Esophagus muscularis mucosa (tissue), 4 donors: ENCODE data around the gene GRIN2D. TPM values are rescaled to one million over a fixed set of nuclear protein-coding genes. Genes with fewer than 3 reads are reported as not detected.

ENCODE experiments used
- DNase-seq: peaks from one replicate; pipeline ENCODE4 v3.0.0-alpha.2; 2017; ENCODE audit errors: extremely low spot score
- H3K27ac ChIP-seq, 4 donors: fragments of 200-600 bp; sonication (generic); replicated peaks in 1 of 4; 1 replicate in 3 of 4; 2 replicates in 1 of 4; pipeline ENCODE4 v1.5.1; 2016 to 2019; ENCODE audit warnings: mild to moderate bottlenecking in 1 of 4
- H3K27me3 ChIP-seq, 4 donors: fragments of 200-600 bp; sonication (generic); one replicate each; pipeline versions ENCODE4 v1.5.1 to v1.6.0; 2016 to 2019
- H3K36me3 ChIP-seq, 4 donors: fragments of 200-600 bp; sonication (generic); one replicate each; pipeline ENCODE4 v1.5.1; 2016 to 2019
- H3K4me1 ChIP-seq, 4 donors: fragments of 200-600 bp; sonication (generic); one replicate each; pipeline ENCODE4 v1.5.1; 2016 to 2019
- H3K4me3 ChIP-seq, 4 donors: fragments of 200-600 bp; sonication (generic); 1 replicate in 2 of 4; 2 replicates in 2 of 4; pipeline ENCODE4 v1.5.1; 2016 to 2019; ENCODE audit warnings: mild to moderate bottlenecking in 4 of 4, moderate library complexity in 1 of 4
- H3K9me3 ChIP-seq, 4 donors: fragments of 200-600 bp; sonication (generic); 1 replicate in 3 of 4; 2 replicates in 1 of 4; pipeline ENCODE4 v1.5.1; 2016 to 2019
- EP300 ChIP-seq: sonication (generic); formaldehyde crosslinking; IDR thresholded peaks from one replicate; pipeline ENCODE4 v1.6.1; 2017; ENCODE audit warnings: antibody characterized with exemption
- POLR2A ChIP-seq: fragments of 450-650 bp; IDR thresholded peaks from one replicate; pipeline ENCODE4 v1.6.1; 2017; ENCODE audit warnings: antibody characterized with exemption, moderate library complexity, mild to moderate bottlenecking, low read depth
- POLR2AphosphoS5 ChIP-seq, 2 donors: sonication (generic); formaldehyde crosslinking; IDR thresholded peaks; one replicate each; pipeline ENCODE4 v1.6.1; 2017; ENCODE audit warnings: antibody characterized with exemption in 2 of 2
- WGBS: methylation state at CpG from one replicate; pipeline ENCODE4 v1.1.5; 2018; 5-methylcytosine and 5-hydroxymethylcytosine counted together
- intact Hi-C: fragments of 100-400 bp; cut with DNase I; formaldehyde crosslinking; loops from one replicate; pipeline ENCODE4 v1.15.1; 2023
- total RNA-seq, 4 donors: library from RNA; depleted of rRNA; stranded (reverse); fragments of >200 nt; gene quantifications; one replicate each; pipeline versions ENCODE4 v1.1.0 to v1.2.1, GENCODE V29; 2016
- TF ChIP-seq, protein P1 (sequence below), 3 experiments: fragments of 200-600 bp in 2 of 3; fragments of 450-650 bp in 1 of 3; sonication (generic) in 2 of 3; IDR thresholded peaks; one replicate each; pipeline ENCODE4 v1.5.1; 2017 to 2019; ENCODE audit warnings: antibody characterized with exemption in 3 of 3, mild to moderate bottlenecking in 2 of 3, moderate library complexity in 1 of 3

Gene GRIN2D
- total RNA-seq, 4 donors from 2014 or later = 0.19 to 0.42 (median 0.37) TPM

DNA sequence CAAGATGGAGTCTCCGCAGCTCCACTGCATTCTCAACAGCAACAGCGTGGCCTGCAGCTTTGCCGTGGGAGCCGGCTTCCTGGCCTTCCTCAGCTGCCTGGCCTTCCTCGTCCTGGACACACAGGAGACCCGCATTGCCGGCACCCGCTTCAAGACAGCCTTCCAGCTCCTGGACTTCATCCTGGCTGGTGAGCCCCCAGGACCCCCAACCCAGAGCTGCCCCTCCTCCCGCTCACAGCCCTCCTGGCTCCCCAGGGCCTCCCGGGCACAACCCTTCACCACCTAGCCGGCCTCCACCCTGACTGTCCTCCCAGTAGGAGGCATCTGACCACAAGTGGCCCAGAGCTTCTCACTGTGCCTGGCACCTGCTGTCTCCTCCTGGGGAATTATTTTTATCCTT lies 19.9 kb upstream of the GRIN2D start:
- WGBS = 87% methylated on average over 9 of the region's 11 CpGs
- no peaks in the 10 kb centered on the region for H3K36me3 ChIP-seq

DNA sequence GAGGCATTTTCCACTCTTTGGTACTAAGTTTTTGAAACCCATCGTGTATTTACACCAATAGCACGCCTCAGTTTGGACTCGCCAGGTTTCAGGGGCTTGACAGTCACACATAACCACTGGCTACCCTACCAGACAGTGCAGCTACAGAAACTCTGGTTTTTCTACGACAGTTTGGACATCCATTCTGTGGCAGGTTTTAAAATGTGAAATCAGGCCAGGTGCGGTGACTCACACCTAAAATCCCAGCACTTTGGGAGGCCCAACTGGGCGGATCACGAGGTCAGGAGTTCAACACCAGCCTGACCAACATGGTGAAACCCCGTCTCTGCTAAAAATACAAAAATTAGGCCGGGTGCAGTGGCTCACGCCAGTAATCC lies 15.3 kb upstream of the GRIN2D start:
- Histone ChIP-seq H3K36me3 (peaks cover 0 to 34% (median 23%) of the 10 kb centered on the region in 4 donors), H3K27ac (no peak overlapping the region), H3K27me3 (no peaks in the 10 kb centered on the region), H3K9me3 (no peaks in the 10 kb centered on the region), H3K4me3 (no peak overlapping the region), H3K4me1 (no peaks in the 10 kb centered on the region)
- intact Hi-C loops = no loop called here
- WGBS = 89% methylated on average over 10 of the region's 10 CpGs
- DNase-seq = no peak
- TF ChIP-seq, protein P1, sequence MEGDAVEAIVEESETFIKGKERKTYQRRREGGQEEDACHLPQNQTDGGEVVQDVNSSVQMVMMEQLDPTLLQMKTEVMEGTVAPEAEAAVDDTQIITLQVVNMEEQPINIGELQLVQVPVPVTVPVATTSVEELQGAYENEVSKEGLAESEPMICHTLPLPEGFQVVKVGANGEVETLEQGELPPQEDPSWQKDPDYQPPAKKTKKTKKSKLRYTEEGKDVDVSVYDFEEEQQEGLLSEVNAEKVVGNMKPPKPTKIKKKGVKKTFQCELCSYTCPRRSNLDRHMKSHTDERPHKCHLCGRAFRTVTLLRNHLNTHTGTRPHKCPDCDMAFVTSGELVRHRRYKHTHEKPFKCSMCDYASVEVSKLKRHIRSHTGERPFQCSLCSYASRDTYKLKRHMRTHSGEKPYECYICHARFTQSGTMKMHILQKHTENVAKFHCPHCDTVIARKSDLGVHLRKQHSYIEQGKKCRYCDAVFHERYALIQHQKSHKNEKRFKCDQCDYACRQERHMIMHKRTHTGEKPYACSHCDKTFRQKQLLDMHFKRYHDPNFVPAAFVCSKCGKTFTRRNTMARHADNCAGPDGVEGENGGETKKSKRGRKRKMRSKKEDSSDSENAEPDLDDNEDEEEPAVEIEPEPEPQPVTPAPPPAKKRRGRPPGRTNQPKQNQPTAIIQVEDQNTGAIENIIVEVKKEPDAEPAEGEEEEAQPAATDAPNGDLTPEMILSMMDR (IDR thresholded peaks at IDR 0.05) = no peak
- TF ChIP-seq POLR2A (no peak), POLR2AphosphoS5 (IDR thresholded peaks at IDR 0.05) (no peak), EP300 (no peak)

More for the DNA sequence above, 19.9 kb upstream of the GRIN2D start:
- no peak for TF ChIP-seq POLR2A
- TF ChIP-seq POLR2AphosphoS5 (IDR thresholded peaks at IDR 0.05) = no peak
- TF ChIP-seq, protein P1 (IDR thresholded peaks at IDR 0.05) = no peak
- no peak for TF ChIP-seq EP300
- H3K9me3 ChIP-seq = no peaks in the 10 kb centered on the region
- no peaks in the 10 kb centered on the region for H3K27me3 ChIP-seq
- no peaks in the 10 kb centered on the region for H3K4me1 ChIP-seq
- DNase-seq = no peak
- H3K4me3 ChIP-seq = no peak overlapping the region
- intact Hi-C loops = no loop called here
- no peak overlapping the region for H3K27ac ChIP-seq

DNA sequence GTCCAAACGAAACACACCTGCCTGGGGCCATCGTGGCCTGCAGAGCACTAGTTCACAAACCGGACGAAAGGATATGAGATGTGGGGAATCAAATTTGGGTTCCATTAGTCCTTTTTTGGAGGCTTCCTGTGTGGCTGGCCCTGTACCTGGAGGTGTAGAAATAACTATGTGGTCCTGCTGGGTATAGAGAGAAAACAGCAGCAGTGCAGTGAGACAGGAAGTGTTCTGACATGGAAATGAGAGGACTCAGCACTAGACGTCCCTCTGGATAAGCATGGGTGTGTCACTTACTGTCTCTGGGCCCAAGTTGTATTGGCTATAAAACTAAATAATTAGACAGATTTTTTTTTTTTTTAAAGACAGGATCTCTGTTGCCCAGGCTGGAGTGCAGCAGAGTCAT lies 14.4 kb upstream of the GRIN2D start:
- intact Hi-C loops = no loop called here
- no peaks in the 10 kb centered on the region for H3K9me3 ChIP-seq
- TF ChIP-seq POLR2A (no peak), EP300 (no peak), POLR2AphosphoS5 (IDR thresholded peaks at IDR 0.05) (no peak)
- TF ChIP-seq, protein P1 (IDR thresholded peaks at IDR 0.05) = no peak
- 79% methylated on average over 5 of the region's 5 CpGs for WGBS
- no peaks in the 10 kb centered on the region for H3K27me3 ChIP-seq
- no peak for DNase-seq
- no peaks in the 10 kb centered on the region for H3K4me1 ChIP-seq
- H3K27ac ChIP-seq = no peak overlapping the region
- peaks cover 7 to 43% (median 31%) of the 10 kb centered on the region in 4 donors for H3K36me3 ChIP-seq
- H3K4me3 ChIP-seq = no peak overlapping the region

DNA sequence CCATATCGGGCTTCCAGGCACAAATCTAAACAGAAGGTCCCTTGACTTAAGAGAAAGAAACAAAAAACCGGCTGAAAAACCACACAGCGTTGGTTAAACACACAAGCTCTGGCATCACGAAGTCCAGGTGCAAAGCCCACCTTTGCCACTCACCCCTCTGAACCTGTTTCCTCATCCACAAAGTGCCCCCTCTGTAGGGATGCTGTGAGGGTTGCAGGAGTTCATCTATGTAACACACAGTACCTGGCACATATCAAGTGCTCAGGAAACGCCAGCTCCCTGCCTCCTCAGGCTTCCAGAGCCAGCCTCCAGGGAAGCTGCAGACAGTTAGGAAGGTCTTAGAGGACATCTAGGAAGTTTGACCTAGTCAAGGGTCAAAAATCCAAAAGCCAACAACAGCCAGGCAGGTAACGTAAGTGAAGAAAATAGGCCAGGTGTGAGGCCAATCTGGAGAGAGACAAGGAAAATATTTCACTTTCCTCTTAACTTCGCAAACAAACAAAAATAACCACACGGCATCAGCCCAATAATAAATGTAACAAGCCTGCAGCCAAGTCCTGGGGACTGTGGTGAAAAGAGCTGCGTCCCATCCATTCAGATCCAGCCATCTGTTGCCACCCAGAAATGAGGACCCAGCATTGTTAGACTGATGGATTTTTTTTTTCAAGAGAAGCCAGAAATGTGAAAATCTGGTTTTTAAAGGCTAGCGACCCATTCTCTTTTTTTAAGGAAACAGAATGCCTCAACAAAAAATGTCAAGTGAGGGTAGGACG lies 12.1 kb upstream of the GRIN2D start:
- Histone ChIP-seq H3K27me3 (no peaks in the 10 kb centered on the region), H3K4me3 (no peak overlapping the region), H3K9me3 (no peaks in the 10 kb centered on the region), H3K36me3 (peaks cover 28 to 66% (median 54%) of the 10 kb centered on the region in 4 donors), H3K4me1 (no peaks in the 10 kb centered on the region), H3K27ac (no peak overlapping the region)
- intact Hi-C loops = no loop called here
- DNase-seq = no peak
- WGBS = 82% methylated on average over 11 of the region's 11 CpGs
- TF ChIP-seq EP300 = no peak
- no peak for TF ChIP-seq POLR2A
- TF ChIP-seq POLR2AphosphoS5 (IDR thresholded peaks at IDR 0.05) = no peak
- TF ChIP-seq, protein P1 (IDR thresholded peaks at IDR 0.05) = no peak
